WTC11 (cell line): ENCODE data around the gene CILP2. TPM values are rescaled to one million over a fixed set of nuclear protein-coding genes. Genes with fewer than 3 reads are reported as not detected.

Source experiments
- ATAC-seq: fragments of 200-7000 bp; cut with Tn5 transposase; 2 replicates; pipeline ENCODE4 v1.10.0; 2021; ENCODE audit warnings: mild to moderate bottlenecking, moderate library complexity
- CTCF ChIA-PET: fragments of 300-600 bp; sonication (Branson Sonifier 250); formaldehyde crosslinking; loops from one replicate; lab custom pipeline; 2021; ENCODE audit warnings: antibody characterized with exemption; lab: Charles Lee
- POLR2A ChIA-PET: fragments of 350-600 bp; sonication (Branson Sonifier 250); formaldehyde crosslinking; loops from one replicate; lab custom pipeline; 2021; ENCODE audit warnings: antibody characterized with exemption; lab: Charles Lee
- DNase-seq: peaks from one replicate; pipeline ENCODE4 v3.0.0; 2021; ENCODE audit warnings: low spot score
- H3K27ac Mint-ChIP-seq: 2 replicates; pipeline ENCODE4 v1.8.0; 2021; ENCODE audit warnings: mixed read lengths
- H3K27me3 Mint-ChIP-seq: 2 replicates; pipeline ENCODE4 v1.8.0; 2021; ENCODE audit warnings: low read depth, mild to moderate bottlenecking, moderate library complexity, mixed read lengths
- H3K36me3 Mint-ChIP-seq: 2 replicates; pipeline ENCODE4 v1.8.0; 2021; ENCODE audit warnings: mixed read lengths
- H3K4me1 Mint-ChIP-seq: 2 replicates; pipeline ENCODE4 v1.8.0; 2022; ENCODE audit warnings: mixed read lengths
- H3K4me3 Mint-ChIP-seq: 2 replicates; pipeline ENCODE4 v1.8.0; 2021; ENCODE audit warnings: mild to moderate bottlenecking, moderate library complexity, mixed read lengths
- H3K9me3 Mint-ChIP-seq: 2 replicates; pipeline ENCODE4 v1.8.0; 2021; ENCODE audit warnings: mixed read lengths
- EMX1 ChIP-seq: fragments of 250-450 bp; sonication (Bioruptor Pico); IDR thresholded peaks from 2 replicates; pipeline ENCODE4 v1.8.0; 2021; ENCODE audit warnings: mild to moderate bottlenecking
- FOXP1 ChIP-seq: sonication (generic); formaldehyde crosslinking; IDR thresholded peaks from 2 replicates; pipeline ENCODE4 v1.8.0; 2022; ENCODE audit warnings: missing genetic modification reagents, mild to moderate bottlenecking, moderate library complexity, borderline replicate concordance
- JUN ChIP-seq: sonication (generic); formaldehyde crosslinking; IDR thresholded peaks from 2 replicates; pipeline ENCODE4 v1.8.0; 2023; ENCODE audit warnings: mild to moderate bottlenecking, missing genetic modification reagents
- MYBL2 ChIP-seq: sonication (generic); formaldehyde crosslinking; IDR thresholded peaks from 2 replicates; pipeline ENCODE4 v1.8.1; 2023; ENCODE audit warnings: mild to moderate bottlenecking, moderate library complexity, missing genetic modification reagents
- NFE2L1 ChIP-seq: sonication (generic); formaldehyde crosslinking; IDR thresholded peaks from 2 replicates; pipeline ENCODE4 v1.8.1; 2023; ENCODE audit warnings: missing genetic modification reagents
- NFYB ChIP-seq: sonication (generic); formaldehyde crosslinking; conservative IDR thresholded peaks from 2 replicates; pipeline ENCODE4 v1.8.0; 2022; ENCODE audit warnings: low read depth, missing genetic modification reagents
- NR3C1 ChIP-seq: sonication (generic); formaldehyde crosslinking; conservative IDR thresholded peaks from 2 replicates; pipeline ENCODE4 v1.8.1; 2023; ENCODE audit warnings: low read depth, mild to moderate bottlenecking, missing genetic modification reagents
- RELA ChIP-seq: sonication (generic); formaldehyde crosslinking; IDR thresholded peaks from 2 replicates; pipeline ENCODE4 v1.8.1; 2022; ENCODE audit warnings: missing genetic modification reagents, mild to moderate bottlenecking, borderline replicate concordance
- TP53 ChIP-seq: sonication (generic); formaldehyde crosslinking; IDR thresholded peaks from 2 replicates; pipeline ENCODE4 v1.8.1; 2023; ENCODE audit warnings: mild to moderate bottlenecking, missing genetic modification reagents
- ZNF423 ChIP-seq: fragments of 250-450 bp; sonication (Bioruptor Pico); IDR thresholded peaks from 2 replicates; pipeline ENCODE4 v2.1.2; 2022; ENCODE audit warnings: mild to moderate bottlenecking, moderate library complexity
- total RNA-seq: library from RNA; stranded (reverse); gene quantifications from 3 replicates; pipeline ENCODE4 v1.2.3, GENCODE V29; 2021
- TF ChIP-seq, protein P1 (sequence below): sonication (generic); formaldehyde crosslinking; conservative IDR thresholded peaks from 2 replicates; pipeline ENCODE4 v1.8.1; 2023; ENCODE audit warnings: mild to moderate bottlenecking, low read depth, missing genetic modification reagents, moderate library complexity
- TF ChIP-seq, protein P2 (sequence below): sonication (generic); formaldehyde crosslinking; IDR thresholded peaks from 2 replicates; pipeline ENCODE4 v1.8.1; 2023; ENCODE audit warnings: mild to moderate bottlenecking, missing genetic modification reagents, borderline replicate concordance
- TF ChIP-seq, protein P3 (sequence below): fragments of 250-450 bp; sonication (Bioruptor Pico); conservative IDR thresholded peaks from 2 replicates; pipeline ENCODE4 v1.9.0; 2021; ENCODE audit warnings: mild to moderate bottlenecking
- TF ChIP-seq, protein P4 (sequence below): sonication (generic); formaldehyde crosslinking; IDR thresholded peaks from 2 replicates; pipeline ENCODE4 v1.8.0; 2023; ENCODE audit warnings: missing genetic modification reagents
- TF ChIP-seq, protein P5 (sequence below): fragments of 250-450 bp; sonication (Bioruptor Pico); IDR thresholded peaks from 2 replicates; pipeline ENCODE4 v1.9.0; 2021; ENCODE audit warnings: moderate library complexity, mild to moderate bottlenecking, inconsistent platforms, borderline replicate concordance
- TF ChIP-seq, protein P6 (sequence below): sonication (generic); formaldehyde crosslinking; IDR thresholded peaks from 2 replicates; pipeline ENCODE4 v1.8.1; 2022; ENCODE audit warnings: low read depth, missing genetic modification reagents, borderline replicate concordance
- TF ChIP-seq, protein P7 (sequence below): fragments of 250-450 bp; sonication (Bioruptor Pico); IDR thresholded peaks from 2 replicates; pipeline ENCODE4 v1.9.0; 2021; ENCODE audit warnings: mild to moderate bottlenecking, borderline replicate concordance

Gene CILP2
- total RNA-seq, 1 experiment from 2014 or later, result 7.9 TPM

DNA sequence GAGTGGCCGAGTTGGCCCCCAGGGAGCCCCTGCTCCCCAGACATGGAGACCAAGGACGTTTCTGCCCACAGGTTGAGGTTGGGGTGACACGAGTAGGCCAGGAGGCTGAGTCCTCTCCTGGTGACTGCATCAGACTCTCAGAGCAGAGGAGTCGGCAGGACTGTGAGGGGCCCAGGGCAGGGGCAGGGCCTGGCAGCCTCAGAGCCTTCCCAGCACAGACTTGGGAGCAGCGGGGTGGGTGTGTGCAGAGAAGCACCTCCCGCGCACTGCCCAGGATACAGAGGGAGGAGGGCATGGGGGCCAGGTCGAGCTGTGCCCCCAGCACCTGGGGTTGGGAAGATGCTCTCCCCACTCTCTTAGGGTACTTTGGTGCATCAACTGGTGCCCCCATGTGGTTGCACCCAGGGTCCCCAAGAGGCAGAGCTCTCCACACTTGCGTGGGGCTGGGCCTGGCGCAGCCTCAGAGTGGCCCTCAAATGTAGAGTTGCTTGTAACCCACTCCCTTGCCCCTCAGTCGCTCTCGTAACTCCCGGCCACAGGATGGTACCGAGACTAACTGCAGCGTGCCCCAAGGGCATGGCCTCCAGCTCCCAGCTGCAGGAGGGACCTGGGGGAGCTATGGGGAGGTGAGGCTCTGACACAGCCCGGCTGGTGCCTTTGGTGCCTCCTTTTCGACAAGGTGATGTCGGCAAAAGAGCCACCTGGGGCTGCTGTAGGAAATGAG, 38.6 kb upstream of the CILP2 start (continued):
- TF ChIP-seq, protein P1, sequence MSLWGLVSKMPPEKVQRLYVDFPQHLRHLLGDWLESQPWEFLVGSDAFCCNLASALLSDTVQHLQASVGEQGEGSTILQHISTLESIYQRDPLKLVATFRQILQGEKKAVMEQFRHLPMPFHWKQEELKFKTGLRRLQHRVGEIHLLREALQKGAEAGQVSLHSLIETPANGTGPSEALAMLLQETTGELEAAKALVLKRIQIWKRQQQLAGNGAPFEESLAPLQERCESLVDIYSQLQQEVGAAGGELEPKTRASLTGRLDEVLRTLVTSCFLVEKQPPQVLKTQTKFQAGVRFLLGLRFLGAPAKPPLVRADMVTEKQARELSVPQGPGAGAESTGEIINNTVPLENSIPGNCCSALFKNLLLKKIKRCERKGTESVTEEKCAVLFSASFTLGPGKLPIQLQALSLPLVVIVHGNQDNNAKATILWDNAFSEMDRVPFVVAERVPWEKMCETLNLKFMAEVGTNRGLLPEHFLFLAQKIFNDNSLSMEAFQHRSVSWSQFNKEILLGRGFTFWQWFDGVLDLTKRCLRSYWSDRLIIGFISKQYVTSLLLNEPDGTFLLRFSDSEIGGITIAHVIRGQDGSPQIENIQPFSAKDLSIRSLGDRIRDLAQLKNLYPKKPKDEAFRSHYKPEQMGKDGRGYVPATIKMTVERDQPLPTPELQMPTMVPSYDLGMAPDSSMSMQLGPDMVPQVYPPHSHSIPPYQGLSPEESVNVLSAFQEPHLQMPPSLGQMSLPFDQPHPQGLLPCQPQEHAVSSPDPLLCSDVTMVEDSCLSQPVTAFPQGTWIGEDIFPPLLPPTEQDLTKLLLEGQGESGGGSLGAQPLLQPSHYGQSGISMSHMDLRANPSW (CRISPR knock-in tag), result no peak
- TF ChIP-seq, protein P2, sequence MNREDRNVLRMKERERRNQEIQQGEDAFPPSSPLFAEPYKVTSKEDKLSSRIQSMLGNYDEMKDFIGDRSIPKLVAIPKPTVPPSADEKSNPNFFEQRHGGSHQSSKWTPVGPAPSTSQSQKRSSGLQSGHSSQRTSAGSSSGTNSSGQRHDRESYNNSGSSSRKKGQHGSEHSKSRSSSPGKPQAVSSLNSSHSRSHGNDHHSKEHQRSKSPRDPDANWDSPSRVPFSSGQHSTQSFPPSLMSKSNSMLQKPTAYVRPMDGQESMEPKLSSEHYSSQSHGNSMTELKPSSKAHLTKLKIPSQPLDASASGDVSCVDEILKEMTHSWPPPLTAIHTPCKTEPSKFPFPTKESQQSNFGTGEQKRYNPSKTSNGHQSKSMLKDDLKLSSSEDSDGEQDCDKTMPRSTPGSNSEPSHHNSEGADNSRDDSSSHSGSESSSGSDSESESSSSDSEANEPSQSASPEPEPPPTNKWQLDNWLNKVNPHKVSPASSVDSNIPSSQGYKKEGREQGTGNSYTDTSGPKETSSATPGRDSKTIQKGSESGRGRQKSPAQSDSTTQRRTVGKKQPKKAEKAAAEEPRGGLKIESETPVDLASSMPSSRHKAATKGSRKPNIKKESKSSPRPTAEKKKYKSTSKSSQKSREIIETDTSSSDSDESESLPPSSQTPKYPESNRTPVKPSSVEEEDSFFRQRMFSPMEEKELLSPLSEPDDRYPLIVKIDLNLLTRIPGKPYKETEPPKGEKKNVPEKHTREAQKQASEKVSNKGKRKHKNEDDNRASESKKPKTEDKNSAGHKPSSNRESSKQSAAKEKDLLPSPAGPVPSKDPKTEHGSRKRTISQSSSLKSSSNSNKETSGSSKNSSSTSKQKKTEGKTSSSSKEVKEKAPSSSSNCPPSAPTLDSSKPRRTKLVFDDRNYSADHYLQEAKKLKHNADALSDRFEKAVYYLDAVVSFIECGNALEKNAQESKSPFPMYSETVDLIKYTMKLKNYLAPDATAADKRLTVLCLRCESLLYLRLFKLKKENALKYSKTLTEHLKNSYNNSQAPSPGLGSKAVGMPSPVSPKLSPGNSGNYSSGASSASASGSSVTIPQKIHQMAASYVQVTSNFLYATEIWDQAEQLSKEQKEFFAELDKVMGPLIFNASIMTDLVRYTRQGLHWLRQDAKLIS (CRISPR knock-in tag), result no peak
- TF ChIP-seq NR3C1 (CRISPR knock-in tag) (no peak), MYBL2 (CRISPR knock-in tag) (no peak)

DNA sequence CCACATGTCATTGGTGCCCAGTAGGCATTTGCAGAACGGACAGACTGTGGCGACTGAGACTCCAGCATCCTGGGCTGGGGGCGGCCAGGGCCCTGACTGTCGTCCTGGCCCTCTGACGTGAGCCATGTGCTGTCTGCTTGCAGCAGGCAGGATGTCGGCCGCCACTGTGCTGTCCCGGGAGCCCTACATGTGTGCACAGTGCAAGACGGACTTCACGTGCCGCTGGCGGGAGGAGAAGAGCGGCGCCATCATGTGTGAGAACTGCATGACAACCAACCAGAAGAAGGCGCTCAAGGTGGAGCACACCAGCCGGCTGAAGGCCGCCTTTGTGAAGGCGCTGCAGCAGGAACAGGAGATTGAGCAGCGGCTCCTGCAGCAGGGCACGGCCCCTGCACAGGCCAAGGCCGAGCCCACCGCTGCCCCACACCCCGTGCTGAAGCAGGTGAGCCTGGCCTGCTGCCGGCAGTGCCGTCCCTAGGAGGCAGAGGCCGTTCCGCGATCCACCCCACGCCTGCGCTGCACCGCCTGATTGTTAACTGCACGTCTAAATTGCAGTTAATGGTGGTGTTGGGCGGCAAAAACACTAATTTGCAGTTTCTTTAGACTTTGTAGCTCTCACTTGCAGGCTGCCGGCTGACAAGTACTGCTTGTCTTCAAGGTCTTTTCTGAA, 37.0 kb upstream of the CILP2 start:
- peak; percentile 22; the same call in 1 of the 2 replicates for ATAC-seq
- POLR2A ChIA-PET, result no interaction called here
- Mint-ChIP-seq H3K27ac (no peak overlapping the region), H3K4me3 (no peak overlapping the region), H3K27me3 (no peaks in the 10 kb centered on the region), H3K9me3 (no peaks in the 10 kb centered on the region), H3K4me1 (no peaks in the 10 kb centered on the region), H3K36me3 (peaks cover 62% of the 10 kb centered on the region)
- CTCF ChIA-PET, result no interaction called here
- DNase-seq, result no peak
- TF ChIP-seq ZNF423 (CRISPR knock-in tag) (no peak), FOXP1 (CRISPR knock-in tag) (no peak), RELA (CRISPR knock-in tag) (no peak), JUN (CRISPR knock-in tag) (no peak), NFE2L1 (CRISPR knock-in tag) (no peak), EMX1 (no peak), NFYB (CRISPR knock-in tag) (no peak), TP53 (CRISPR knock-in tag) (no peak)
- TF ChIP-seq, protein P3, sequence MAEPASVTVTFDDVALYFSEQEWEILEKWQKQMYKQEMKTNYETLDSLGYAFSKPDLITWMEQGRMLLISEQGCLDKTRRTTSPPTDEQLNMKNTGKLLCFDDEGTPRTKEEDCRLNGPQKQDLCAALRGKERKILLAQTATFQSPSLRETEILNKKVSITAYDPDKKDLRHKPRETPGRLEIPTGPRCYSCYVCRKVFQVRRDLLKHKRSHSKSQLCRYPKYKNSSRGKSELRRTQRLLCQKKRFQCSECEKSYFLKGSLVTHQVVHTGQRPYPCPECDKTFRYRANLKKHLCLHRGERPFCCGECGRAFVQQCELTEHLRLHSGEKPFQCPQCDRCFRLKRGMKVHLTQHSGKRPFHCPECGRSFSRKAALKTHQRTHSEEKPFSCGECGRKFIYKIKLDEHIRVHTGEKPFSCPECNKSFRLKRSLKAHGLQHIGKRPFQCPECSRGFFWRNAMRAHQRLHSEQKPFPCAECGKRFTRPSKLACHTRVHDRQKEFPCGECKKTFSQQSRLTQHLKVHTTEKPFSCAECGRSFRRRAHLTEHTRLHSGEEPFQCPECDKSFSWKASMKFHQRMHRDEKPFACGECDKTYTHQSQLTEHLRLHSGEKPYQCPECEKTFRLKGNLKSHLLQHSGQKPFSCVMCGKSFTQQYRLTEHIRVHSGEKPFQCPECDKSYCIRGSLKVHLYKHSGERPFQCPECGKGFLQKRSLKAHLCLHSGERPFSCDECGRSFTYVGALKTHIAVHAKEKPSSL (CRISPR knock-in tag), result no peak
- TF ChIP-seq, protein P4, sequence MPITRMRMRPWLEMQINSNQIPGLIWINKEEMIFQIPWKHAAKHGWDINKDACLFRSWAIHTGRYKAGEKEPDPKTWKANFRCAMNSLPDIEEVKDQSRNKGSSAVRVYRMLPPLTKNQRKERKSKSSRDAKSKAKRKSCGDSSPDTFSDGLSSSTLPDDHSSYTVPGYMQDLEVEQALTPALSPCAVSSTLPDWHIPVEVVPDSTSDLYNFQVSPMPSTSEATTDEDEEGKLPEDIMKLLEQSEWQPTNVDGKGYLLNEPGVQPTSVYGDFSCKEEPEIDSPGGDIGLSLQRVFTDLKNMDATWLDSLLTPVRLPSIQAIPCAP (CRISPR knock-in tag), result no peak
- TF ChIP-seq, protein P5, sequence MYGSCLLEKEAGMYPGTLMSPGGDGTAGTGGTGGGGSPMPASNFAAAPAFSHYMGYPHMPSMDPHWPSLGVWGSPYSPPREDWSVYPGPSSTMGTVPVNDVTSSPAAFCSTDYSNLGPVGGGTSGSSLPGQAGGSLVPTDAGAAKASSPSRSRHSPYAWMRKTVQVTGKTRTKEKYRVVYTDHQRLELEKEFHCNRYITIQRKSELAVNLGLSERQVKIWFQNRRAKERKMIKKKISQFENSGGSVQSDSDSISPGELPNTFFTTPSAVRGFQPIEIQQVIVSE, result no peak
- TF ChIP-seq, protein P6, sequence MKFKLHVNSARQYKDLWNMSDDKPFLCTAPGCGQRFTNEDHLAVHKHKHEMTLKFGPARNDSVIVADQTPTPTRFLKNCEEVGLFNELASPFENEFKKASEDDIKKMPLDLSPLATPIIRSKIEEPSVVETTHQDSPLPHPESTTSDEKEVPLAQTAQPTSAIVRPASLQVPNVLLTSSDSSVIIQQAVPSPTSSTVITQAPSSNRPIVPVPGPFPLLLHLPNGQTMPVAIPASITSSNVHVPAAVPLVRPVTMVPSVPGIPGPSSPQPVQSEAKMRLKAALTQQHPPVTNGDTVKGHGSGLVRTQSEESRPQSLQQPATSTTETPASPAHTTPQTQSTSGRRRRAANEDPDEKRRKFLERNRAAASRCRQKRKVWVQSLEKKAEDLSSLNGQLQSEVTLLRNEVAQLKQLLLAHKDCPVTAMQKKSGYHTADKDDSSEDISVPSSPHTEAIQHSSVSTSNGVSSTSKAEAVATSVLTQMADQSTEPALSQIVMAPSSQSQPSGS (CRISPR knock-in tag), result no peak
- TF ChIP-seq, protein P7, sequence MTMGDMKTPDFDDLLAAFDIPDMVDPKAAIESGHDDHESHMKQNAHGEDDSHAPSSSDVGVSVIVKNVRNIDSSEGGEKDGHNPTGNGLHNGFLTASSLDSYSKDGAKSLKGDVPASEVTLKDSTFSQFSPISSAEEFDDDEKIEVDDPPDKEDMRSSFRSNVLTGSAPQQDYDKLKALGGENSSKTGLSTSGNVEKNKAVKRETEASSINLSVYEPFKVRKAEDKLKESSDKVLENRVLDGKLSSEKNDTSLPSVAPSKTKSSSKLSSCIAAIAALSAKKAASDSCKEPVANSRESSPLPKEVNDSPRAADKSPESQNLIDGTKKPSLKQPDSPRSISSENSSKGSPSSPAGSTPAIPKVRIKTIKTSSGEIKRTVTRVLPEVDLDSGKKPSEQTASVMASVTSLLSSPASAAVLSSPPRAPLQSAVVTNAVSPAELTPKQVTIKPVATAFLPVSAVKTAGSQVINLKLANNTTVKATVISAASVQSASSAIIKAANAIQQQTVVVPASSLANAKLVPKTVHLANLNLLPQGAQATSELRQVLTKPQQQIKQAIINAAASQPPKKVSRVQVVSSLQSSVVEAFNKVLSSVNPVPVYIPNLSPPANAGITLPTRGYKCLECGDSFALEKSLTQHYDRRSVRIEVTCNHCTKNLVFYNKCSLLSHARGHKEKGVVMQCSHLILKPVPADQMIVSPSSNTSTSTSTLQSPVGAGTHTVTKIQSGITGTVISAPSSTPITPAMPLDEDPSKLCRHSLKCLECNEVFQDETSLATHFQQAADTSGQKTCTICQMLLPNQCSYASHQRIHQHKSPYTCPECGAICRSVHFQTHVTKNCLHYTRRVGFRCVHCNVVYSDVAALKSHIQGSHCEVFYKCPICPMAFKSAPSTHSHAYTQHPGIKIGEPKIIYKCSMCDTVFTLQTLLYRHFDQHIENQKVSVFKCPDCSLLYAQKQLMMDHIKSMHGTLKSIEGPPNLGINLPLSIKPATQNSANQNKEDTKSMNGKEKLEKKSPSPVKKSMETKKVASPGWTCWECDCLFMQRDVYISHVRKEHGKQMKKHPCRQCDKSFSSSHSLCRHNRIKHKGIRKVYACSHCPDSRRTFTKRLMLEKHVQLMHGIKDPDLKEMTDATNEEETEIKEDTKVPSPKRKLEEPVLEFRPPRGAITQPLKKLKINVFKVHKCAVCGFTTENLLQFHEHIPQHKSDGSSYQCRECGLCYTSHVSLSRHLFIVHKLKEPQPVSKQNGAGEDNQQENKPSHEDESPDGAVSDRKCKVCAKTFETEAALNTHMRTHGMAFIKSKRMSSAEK (CRISPR knock-in tag), result no peak
